Spleen (tissue), 7 donors: ENCODE data around the gene VMO1.

Experiments
- CTCF ChIP-seq, 11 experiments: fragments of 200-600 bp in 7 of 11; fragments of 450-650 bp in 4 of 11; sonication (generic) in 4 of 11; IDR thresholded peaks in 8 of 11; conservative IDR thresholded peaks in 3 of 11; 1 replicate in 7 of 11; 2 replicates in 4 of 11; pipeline versions ENCODE4 v1.4.0 to v1.8.0; 2016 to 2021; ENCODE audit warnings: antibody characterized with exemption in 11 of 11, inconsistent platforms in 4 of 11, mild to moderate bottlenecking in 1 of 11
- POLR2A ChIP-seq, 3 donors: fragments of 450-650 bp; IDR thresholded peaks; one replicate each; pipeline ENCODE4 v1.5.1; 2017; ENCODE audit warnings: antibody characterized with exemption in 3 of 3, mild to moderate bottlenecking in 1 of 3
- POLR2AphosphoS5 ChIP-seq, 3 donors: sonication (generic); formaldehyde crosslinking; IDR thresholded peaks; one replicate each; pipeline ENCODE4 v1.5.1; 2017; ENCODE audit warnings: antibody characterized with exemption in 3 of 3
- donor health status: DM: no; HTN: no; CAD: no; lungs with moderate emphysema.
- donor health status: DM: no; HTN: no; CAD: no.
- donor health status: DM: no; HTN: no; CAD: no.

- no peak for TF ChIP-seq POLR2A (IDR thresholded peaks at IDR 0.05)
- TF ChIP-seq CTCF (IDR thresholded peaks at IDR 0.05 in 8 of 11, conservative IDR thresholded peaks at IDR 0.05 in 3 of 11), result no peak
- TF ChIP-seq POLR2AphosphoS5 (IDR thresholded peaks at IDR 0.05), result peak in 1 of 3 donors; percentile 43
These were observed 20.0 kb downstream of the VMO1 start for GRCh38 chr17:4766201-4766600.
